ENCODE measurements around the gene CLPTM1L.
"Not testable (repeated sequence)": the region's sequence is repeated elsewhere in the genome, so short reads cannot be mapped to it uniquely, and the experiment has no call there.

- TF ChIP-seq CTCF (IDR thresholded peaks at IDR 0.05); EZH2 (IDR thresholded peaks at IDR 0.05; ENCODE audit: borderline replicate concordance, insufficient read depth, low read depth, low read length, poor library complexity, severe bottlenecking): not testable (repeated sequence)
These were observed 61.2 kb downstream of the CLPTM1L start for GRCh38 chr5:1283729-1284041.
